Smooth muscle cell of the umbilical artery (primary cell): ENCODE measurements around the gene UGT2B10. TPM values are rescaled to one million over a fixed set of nuclear protein-coding genes. Genes with fewer than 3 reads are reported as not detected.

ENCODE experiments used
- total RNA-seq: library from RNA; depleted of rRNA; stranded (reverse); fragments of >200 nt; gene quantifications from 2 replicates; pipeline ENCODE4 v1.2.3, GENCODE V29; 2014

UGT2B10 gene
- total RNA-seq = not detected in 2 replicates

DNA sequence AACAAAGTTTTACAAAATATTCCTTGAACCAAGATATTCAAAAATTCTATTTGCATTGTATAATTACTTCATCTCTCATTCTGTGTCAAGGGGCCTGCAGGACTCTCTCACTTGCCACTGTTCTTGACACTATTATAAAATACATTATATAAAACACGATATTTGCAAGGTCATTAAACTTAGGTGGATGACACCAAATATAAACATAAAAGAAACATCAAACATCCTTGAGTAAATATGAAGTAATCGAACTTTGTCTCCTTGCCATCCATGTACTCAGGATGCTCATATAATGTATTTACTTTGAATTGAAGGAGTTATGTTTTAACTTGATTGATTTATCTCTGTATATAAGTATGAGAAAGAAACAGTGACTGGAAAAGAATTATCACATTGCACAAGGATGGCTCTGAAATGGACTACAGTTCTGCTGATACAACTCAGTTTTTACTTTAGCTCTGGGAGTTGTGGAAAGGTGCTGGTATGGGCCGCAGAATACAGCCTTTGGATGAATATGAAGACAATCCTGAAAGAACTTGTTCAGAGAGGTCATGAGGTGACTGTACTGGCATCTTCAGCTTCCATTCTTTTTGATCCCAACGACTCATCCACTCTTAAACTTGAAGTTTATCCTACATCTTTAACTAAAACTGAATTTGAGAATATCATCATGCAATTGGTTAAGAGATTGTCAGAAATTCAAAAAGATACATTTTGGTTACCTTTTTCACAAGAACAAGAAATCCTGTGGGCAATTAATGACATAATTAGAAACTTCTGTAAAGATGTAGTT, at the start of gene UGT2B10:
Gene UGT2B10, plus strand, starts transcription at position 378 of the 793 bp plus-strand sequence. Its CDS starts 26 bp downstream, at position 404.

Other genes with a start within 250 kb of the UGT2B10 start
- not detected in 2 replicates for gene UGT2B17, start 239.7 kb upstream of the UGT2B10 start, total RNA-seq
- gene UGT2B15, start 145.3 kb upstream of the UGT2B10 start, total RNA-seq = not detected in 2 replicates
- gene UGT2A3, start 135.8 kb downstream of the UGT2B10 start, total RNA-seq = not detected in 2 replicates